ENCODE data around the gene MRTFB. TPM values are rescaled to one million over a fixed set of nuclear protein-coding genes. Genes with fewer than 3 reads are reported as not detected.

MRTFB gene
- total RNA-seq, 4 donors from 2014 or later = 17.1 to 77.8 (median 21.9) TPM

- intact Hi-C loops (cut with DNase I) = no loop called here
- peaks cover 0 to 4% (median 0%) of the 10 kb centered on the region in 3 donors for H3K4me1 ChIP-seq
- H3K4me3 ChIP-seq = no peak overlapping the region
- no peaks in the 10 kb centered on the region for H3K36me3 ChIP-seq
- no peak for TF ChIP-seq POLR2A (IDR thresholded peaks at IDR 0.05)
- no peak for TF ChIP-seq CTCF (IDR thresholded peaks at IDR 0.05)
- H3K27me3 ChIP-seq = no peaks in the 10 kb centered on the region
- H3K9me3 ChIP-seq = peaks cover 0 to 1% (median 0%) of the 10 kb centered on the region in 3 donors
- WGBS, 2 donors = 83 to 90% methylated on average over 5 of the region's 5 CpGs
- DNase-seq = no peak
- H3K27ac ChIP-seq = peak overlapping the region in 1 of 4 donors; percentile 32
Observed at GRCh38 chr16:14051103-14051729, 19.9 kb upstream of the MRTFB start.

GRCh38 chr16:14056970-14057369, 14.1 kb upstream of the MRTFB start:
- Histone ChIP-seq H3K9me3 (peaks cover 0 to 7% (median 0%) of the 10 kb centered on the region in 3 donors), H3K27ac (peak overlapping the region; percentile 13 to 64 (median 26)), H3K4me1 (no peaks in the 10 kb centered on the region), H3K4me3 (no peak overlapping the region), H3K36me3 (no peaks in the 10 kb centered on the region), H3K27me3 (no peaks in the 10 kb centered on the region)
- intact Hi-C loops (cut with DNase I) = no loop called here
- WGBS, 2 donors = 56 to 82% methylated on average over 5 of the region's 5 CpGs
- no peak for TF ChIP-seq POLR2A (IDR thresholded peaks at IDR 0.05)
- TF ChIP-seq CTCF (IDR thresholded peaks at IDR 0.05) = no peak
- DNase-seq = no peak

- peaks cover 0 to 7% (median 0%) of the 10 kb centered on the region in 3 donors for H3K9me3 ChIP-seq
- no peaks in the 10 kb centered on the region for H3K36me3 ChIP-seq
- DNase-seq = no peak
- TF ChIP-seq CTCF (IDR thresholded peaks at IDR 0.05) = no peak
- TF ChIP-seq POLR2A (IDR thresholded peaks at IDR 0.05) = no peak
- H3K27me3 ChIP-seq = no peaks in the 10 kb centered on the region
- peak overlapping the region in 3 of 4 donors; percentile 17 to 64 (median 35) for H3K27ac ChIP-seq
- intact Hi-C loops (cut with DNase I) = no loop called here
- WGBS, 2 donors = 71 to 85% methylated on average over 8 to 9 of the region's 10 CpGs
- H3K4me3 ChIP-seq = no peak overlapping the region
- H3K4me1 ChIP-seq = no peaks in the 10 kb centered on the region
Observed at GRCh38 chr16:14057878-14058382, 13.2 kb upstream of the MRTFB start.

- no peaks in the 10 kb centered on the region for H3K4me1 ChIP-seq
- H3K27me3 ChIP-seq = no peaks in the 10 kb centered on the region
- no peaks in the 10 kb centered on the region for H3K36me3 ChIP-seq
- no peak overlapping the region for H3K4me3 ChIP-seq
- no peak for DNase-seq
- H3K27ac ChIP-seq = no peak overlapping the region
- intact Hi-C loops (cut with DNase I) = no loop called here
- peaks cover 0 to under 1% (median 0%) of the 10 kb centered on the region in 3 donors for H3K9me3 ChIP-seq
- WGBS, 2 donors = 87 to 100% methylated on average over 1 of the region's 1 CpG
- TF ChIP-seq POLR2A (IDR thresholded peaks at IDR 0.05) (no peak), CTCF (IDR thresholded peaks at IDR 0.05) (no peak)
Observed at GRCh38 chr16:14061732-14062259, 9.3 kb upstream of the MRTFB start.

GRCh38 chr16:14062261-14062660, 8.9 kb upstream of the MRTFB start:
- no peaks in the 10 kb centered on the region for H3K4me1 ChIP-seq
- no peaks in the 10 kb centered on the region for H3K27me3 ChIP-seq
- DNase-seq = no peak
- no peak overlapping the region for H3K27ac ChIP-seq
- WGBS, 2 donors = 61 to 92% methylated on average over 2 to 4 of the region's 7 CpGs
- no peak overlapping the region for H3K4me3 ChIP-seq
- H3K9me3 ChIP-seq = no peaks in the 10 kb centered on the region
- no peaks in the 10 kb centered on the region for H3K36me3 ChIP-seq
- no peak for TF ChIP-seq POLR2A (IDR thresholded peaks at IDR 0.05)
- TF ChIP-seq CTCF (IDR thresholded peaks at IDR 0.05) = no peak
- intact Hi-C loops (cut with DNase I) = no loop called here
